T-helper 2 cell treated with Interferon-gamma antibody and Interleukin-4, amounts not matched to agents 5 μg/mL and 100 μg/mL, for 36 hours (primary cell): ENCODE results near the gene RNF144A.

Experiments used
- DNase-seq: peaks from one replicate; pipeline ENCODE4 v3.0.0; 2021; ENCODE audit warnings: low spot score
- H3K27ac Mint-ChIP-seq: one replicate; pipeline ENCODE4 v1.8.0; 2021; ENCODE audit warnings: mild to moderate bottlenecking, mixed read lengths
- H3K27me3 Mint-ChIP-seq: one replicate; pipeline ENCODE4 v1.8.0; 2021; ENCODE audit warnings: low read depth, mixed read lengths
- H3K36me3 Mint-ChIP-seq: one replicate; pipeline ENCODE4 v1.8.0; 2021; ENCODE audit warnings: low read depth, mixed read lengths
- H3K4me1 Mint-ChIP-seq: one replicate; pipeline ENCODE4 v1.8.0; 2021; ENCODE audit warnings: low read depth, mixed read lengths
- H3K4me3 Mint-ChIP-seq: one replicate; pipeline ENCODE4 v1.8.0; 2022; ENCODE audit warnings: mild to moderate bottlenecking, moderate library complexity, mixed read lengths
- H3K9me3 Mint-ChIP-seq: one replicate; pipeline ENCODE4 v1.8.0; 2021; ENCODE audit warnings: mixed read lengths

Gene RNF144A

DNA sequence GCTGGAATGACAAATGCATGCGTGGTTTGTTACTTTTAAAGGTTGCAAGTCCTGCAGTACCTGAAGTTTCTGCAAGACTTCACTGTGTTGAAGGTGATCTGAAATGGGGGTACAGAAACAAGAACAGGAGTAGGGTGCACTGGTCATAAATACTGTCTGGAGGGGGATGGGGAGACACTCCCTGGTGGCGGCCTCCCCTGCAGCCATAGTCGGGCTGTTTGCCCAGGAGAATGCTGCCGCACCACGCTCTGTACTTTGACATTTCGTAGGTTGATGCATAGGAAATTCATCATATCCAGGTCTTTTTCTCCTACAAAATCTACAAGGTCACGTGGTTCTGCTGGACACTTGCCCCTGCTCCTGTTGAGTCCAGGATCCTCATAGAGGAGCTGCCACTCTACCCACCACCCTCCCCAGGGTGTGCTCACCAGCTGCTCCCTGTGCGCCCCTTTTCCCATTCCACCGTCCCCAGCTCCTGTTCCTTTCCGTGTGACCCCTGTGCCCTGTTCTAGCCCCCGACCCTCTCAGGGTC is 103.8 kb downstream of the RNF144A start:
- Mint-ChIP-seq H3K4me3 (no peak overlapping the region), H3K9me3 (no peaks in the 10 kb centered on the region)

DNA sequence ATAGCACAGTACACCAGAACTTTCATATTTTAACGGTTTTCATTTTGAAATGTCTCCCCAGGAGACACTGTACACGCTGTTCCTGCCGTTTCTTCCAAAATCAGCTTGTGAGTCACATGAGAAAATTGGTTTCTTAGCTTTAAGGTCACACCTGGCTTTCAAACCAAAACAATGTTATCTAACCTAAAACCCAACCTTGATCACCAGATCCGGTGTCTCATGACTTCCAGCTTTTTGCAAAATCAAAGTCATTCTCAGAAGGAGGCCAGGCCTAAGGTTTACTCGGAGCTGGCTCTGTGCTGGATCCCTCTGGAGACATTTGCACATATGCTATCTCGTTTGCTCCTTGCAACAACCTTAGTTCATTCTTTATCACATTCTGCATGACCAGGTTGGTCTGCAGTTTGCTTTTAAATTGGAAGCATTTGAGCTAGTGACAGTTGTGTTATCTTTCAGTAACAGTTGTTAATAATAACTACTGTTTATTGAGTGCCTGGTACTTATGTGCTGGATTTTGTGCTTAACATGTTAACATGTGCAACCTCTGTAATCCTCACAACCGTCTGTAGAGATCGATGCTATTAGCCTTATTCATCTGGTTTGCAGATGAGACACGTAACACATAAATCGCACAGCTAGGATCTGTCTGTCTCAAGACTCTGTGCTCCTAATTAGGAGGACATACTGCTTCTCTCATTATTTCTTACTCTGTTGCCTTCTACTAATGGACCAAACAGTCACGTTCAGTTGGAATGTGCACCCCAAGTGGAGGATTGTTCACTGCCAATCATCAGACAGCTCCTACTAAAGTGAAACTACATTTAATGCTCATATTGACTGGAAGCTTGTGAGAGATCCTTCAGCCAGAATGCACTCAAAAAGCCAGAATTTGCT is 105.5 kb downstream of the RNF144A start:
- H3K27ac Mint-ChIP-seq, result no peak overlapping the region
- no peaks in the 10 kb centered on the region for H3K4me1 Mint-ChIP-seq
- no peaks in the 10 kb centered on the region for H3K9me3 Mint-ChIP-seq
- peaks cover 43% of the 10 kb centered on the region for H3K36me3 Mint-ChIP-seq
- no peaks in the 10 kb centered on the region for H3K27me3 Mint-ChIP-seq
- no peak overlapping the region for H3K4me3 Mint-ChIP-seq
- DNase-seq, result no peak

More for the DNA sequence above, 103.8 kb downstream of the RNF144A start:
- Mint-ChIP-seq H3K27me3 (no peaks in the 10 kb centered on the region), H3K36me3 (peaks cover 36% of the 10 kb centered on the region), H3K4me1 (no peaks in the 10 kb centered on the region), H3K27ac (no peak overlapping the region)
- DNase-seq, result no peak

- DNase-seq, result no peak
- Mint-ChIP-seq H3K27ac (no peak overlapping the region), H3K36me3 (peaks cover 44% of the 10 kb centered on the region), H3K4me3 (no peak overlapping the region), H3K27me3 (no peaks in the 10 kb centered on the region), H3K4me1 (no peaks in the 10 kb centered on the region), H3K9me3 (no peaks in the 10 kb centered on the region)
Observed at GRCh38 chr2:7023542-7023941, 106.3 kb downstream of the RNF144A start.

GRCh38 chr2:7024261-7024660 is 107.0 kb downstream of the RNF144A start:
- Mint-ChIP-seq H3K9me3 (no peaks in the 10 kb centered on the region), H3K4me1 (no peaks in the 10 kb centered on the region), H3K27ac (no peak overlapping the region), H3K36me3 (peaks cover 45% of the 10 kb centered on the region), H3K27me3 (no peaks in the 10 kb centered on the region), H3K4me3 (no peak overlapping the region)
- DNase-seq, result no peak

- Mint-ChIP-seq H3K27me3 (no peaks in the 10 kb centered on the region), H3K4me1 (no peaks in the 10 kb centered on the region), H3K9me3 (no peaks in the 10 kb centered on the region), H3K36me3 (peaks cover 44% of the 10 kb centered on the region), H3K27ac (no peak overlapping the region), H3K4me3 (no peak overlapping the region)
- DNase-seq, result no peak
Observed at GRCh38 chr2:7025082-7025481, 107.9 kb downstream of the RNF144A start.

DNA sequence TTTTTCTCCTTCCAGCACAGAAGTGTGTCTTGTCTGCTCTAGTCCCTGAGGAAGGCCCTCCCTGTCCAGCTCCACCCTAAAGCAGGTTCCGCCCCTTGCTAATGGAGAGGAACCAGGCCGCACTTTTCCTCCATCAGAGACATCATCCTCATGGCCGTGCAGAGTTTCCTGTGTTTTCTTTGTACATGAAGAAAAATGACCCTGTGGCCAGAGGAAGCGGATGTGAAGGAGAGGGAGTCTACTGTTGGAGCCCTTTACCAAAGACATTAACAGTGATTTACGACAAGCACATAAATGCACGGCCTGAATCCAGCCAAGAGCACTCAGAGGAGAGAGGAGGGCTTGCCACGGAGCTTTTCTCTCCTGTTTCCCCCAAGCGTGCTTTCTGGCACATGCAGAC is 109.5 kb downstream of the RNF144A start:
- no peaks in the 10 kb centered on the region for H3K27me3 Mint-ChIP-seq
- H3K27ac Mint-ChIP-seq, result no peak overlapping the region
- H3K4me1 Mint-ChIP-seq, result peaks cover 2% of the 10 kb centered on the region
- H3K9me3 Mint-ChIP-seq, result no peaks in the 10 kb centered on the region
- no peak overlapping the region for H3K4me3 Mint-ChIP-seq
- no peak for DNase-seq
- peaks cover 42% of the 10 kb centered on the region for H3K36me3 Mint-ChIP-seq

- Mint-ChIP-seq H3K9me3 (no peaks in the 10 kb centered on the region), H3K4me3 (no peak overlapping the region), H3K36me3 (peaks cover 42% of the 10 kb centered on the region), H3K4me1 (peaks cover 2% of the 10 kb centered on the region), H3K27me3 (no peaks in the 10 kb centered on the region), H3K27ac (no peak overlapping the region)
- no peak for DNase-seq
Observed at GRCh38 chr2:7027411-7027810, 110.2 kb downstream of the RNF144A start.

GRCh38 chr2:7027956-7028655 is 110.9 kb downstream of the RNF144A start:
- H3K9me3 Mint-ChIP-seq, result no peaks in the 10 kb centered on the region
- H3K27ac Mint-ChIP-seq, result no peak overlapping the region
- peaks cover 3% of the 10 kb centered on the region for H3K4me1 Mint-ChIP-seq
- H3K27me3 Mint-ChIP-seq, result no peaks in the 10 kb centered on the region
- no peak for DNase-seq
- peaks cover 43% of the 10 kb centered on the region for H3K36me3 Mint-ChIP-seq
- H3K4me3 Mint-ChIP-seq, result no peak overlapping the region

DNA sequence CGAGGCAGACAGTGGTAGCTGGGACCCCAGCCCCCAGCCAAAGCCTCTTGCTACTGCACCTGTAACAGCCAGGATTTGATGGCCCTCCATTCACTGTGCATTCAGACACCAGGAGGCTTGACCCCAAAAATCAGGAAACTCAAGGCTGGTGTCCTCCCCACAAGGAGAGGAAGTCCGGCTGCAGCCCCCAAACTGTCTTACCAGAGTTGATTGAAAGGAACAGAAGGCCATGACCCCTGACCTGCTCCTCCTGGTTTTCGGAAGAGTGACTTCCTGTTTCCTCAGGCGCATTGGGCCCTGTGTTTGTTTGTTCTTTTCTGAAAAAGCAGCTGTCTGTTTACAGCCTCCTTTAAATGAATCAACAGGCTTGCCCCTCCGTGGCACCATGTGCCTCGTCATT is 111.6 kb downstream of the RNF144A start:
- no peaks in the 10 kb centered on the region for H3K9me3 Mint-ChIP-seq
- H3K36me3 Mint-ChIP-seq, result peaks cover 45% of the 10 kb centered on the region
- H3K27ac Mint-ChIP-seq, result no peak overlapping the region
- H3K27me3 Mint-ChIP-seq, result no peaks in the 10 kb centered on the region
- H3K4me3 Mint-ChIP-seq, result no peak overlapping the region
- H3K4me1 Mint-ChIP-seq, result peaks cover 3% of the 10 kb centered on the region
- DNase-seq, result no peak

- Mint-ChIP-seq H3K27me3 (no peaks in the 10 kb centered on the region), H3K9me3 (no peaks in the 10 kb centered on the region), H3K4me3 (no peak overlapping the region), H3K36me3 (peaks cover 46% of the 10 kb centered on the region), H3K27ac (no peak overlapping the region), H3K4me1 (peaks cover 3% of the 10 kb centered on the region)
- DNase-seq, result no peak
Observed at GRCh38 chr2:7029291-7030059, 112.3 kb downstream of the RNF144A start.

GRCh38 chr2:7030810-7031209 is 113.6 kb downstream of the RNF144A start:
- H3K9me3 Mint-ChIP-seq, result no peaks in the 10 kb centered on the region
- no peak for DNase-seq
- H3K4me1 Mint-ChIP-seq, result peaks cover 3% of the 10 kb centered on the region
- H3K27ac Mint-ChIP-seq, result no peak overlapping the region
- no peaks in the 10 kb centered on the region for H3K27me3 Mint-ChIP-seq
- H3K4me3 Mint-ChIP-seq, result no peak overlapping the region
- peaks cover 46% of the 10 kb centered on the region for H3K36me3 Mint-ChIP-seq

DNA sequence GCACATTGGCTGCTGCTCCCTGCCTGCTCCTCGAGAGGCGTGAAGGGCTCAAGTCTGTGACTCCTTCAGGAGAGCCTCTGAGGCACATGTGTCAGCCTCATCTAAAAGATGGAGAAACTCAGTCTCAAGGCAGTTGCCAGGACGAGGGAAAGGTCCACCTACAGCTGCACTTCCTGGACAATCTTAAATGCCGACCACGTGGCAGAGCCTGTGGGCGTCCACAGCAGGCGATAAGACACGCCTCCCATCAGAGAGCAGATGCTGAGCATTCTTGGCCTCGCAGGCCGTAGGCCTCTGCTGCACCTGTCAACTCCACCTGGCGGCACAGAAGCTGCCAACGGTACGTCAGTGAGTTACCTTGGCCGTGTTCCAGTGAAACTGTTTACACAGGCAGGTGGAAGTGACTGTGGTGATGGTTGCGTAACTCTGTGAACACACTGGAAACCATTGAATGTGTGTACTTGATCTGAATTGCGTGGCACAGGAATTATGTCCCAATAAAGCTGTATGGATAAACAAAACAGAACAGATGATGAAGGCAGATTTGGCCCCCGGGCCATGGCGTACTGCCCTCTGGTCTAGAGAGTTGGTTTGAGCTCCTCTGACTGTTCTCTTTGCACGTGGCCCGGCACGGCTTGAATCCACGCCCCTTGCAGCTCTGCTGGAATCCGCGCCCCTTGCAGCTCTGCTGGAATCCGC is 114.5 kb downstream of the RNF144A start:
- Mint-ChIP-seq H3K27ac (peak overlapping the region; percentile 49), H3K36me3 (peaks cover 43% of the 10 kb centered on the region), H3K9me3 (no peaks in the 10 kb centered on the region), H3K4me1 (peaks cover 3% of the 10 kb centered on the region), H3K27me3 (no peaks in the 10 kb centered on the region), H3K4me3 (no peak overlapping the region)
- no peak for DNase-seq

- no peaks in the 10 kb centered on the region for H3K9me3 Mint-ChIP-seq
- peaks cover 38% of the 10 kb centered on the region for H3K36me3 Mint-ChIP-seq
- no peaks in the 10 kb centered on the region for H3K27me3 Mint-ChIP-seq
- H3K4me1 Mint-ChIP-seq, result peaks cover 3% of the 10 kb centered on the region
- no peak overlapping the region for H3K4me3 Mint-ChIP-seq
- no peak overlapping the region for H3K27ac Mint-ChIP-seq
- no peak for DNase-seq
Observed at GRCh38 chr2:7032371-7032770, 115.2 kb downstream of the RNF144A start.
